Measurements from ENCODE around the gene OPN4.

OPN4 gene

GRCh38 chr10:86689146-86689545 lies 34.8 kb downstream of the OPN4 start:
- no peaks in the 10 kb centered on the region for H3K27me3 ChIP-seq (ENCODE audit: low read length)
- H2AFZ ChIP-seq (ENCODE audit: low read depth, low read length, severe bottlenecking) = no peak overlapping the region
- TF ChIP-seq EZH2phosphoT487 (conservative IDR thresholded peaks at IDR 0.05; ENCODE audit: low read length) (no peak), CTCF (IDR thresholded peaks at IDR 0.05; ENCODE audit: insufficient read depth, low read length, poor library complexity, severe bottlenecking) (no peak)
- H3F3A ChIP-seq (ENCODE audit: insufficient read depth) = no peaks in the 10 kb centered on the region
- H3K79me2 ChIP-seq (ENCODE audit: insufficient read depth, low read length) = no peaks in the 10 kb centered on the region
- H3K4me3 ChIP-seq (ENCODE audit: insufficient read depth, low read length, poor library complexity, severe bottlenecking) = no peak overlapping the region
- H3K36me3 ChIP-seq (ENCODE audit: low read length) = no peaks in the 10 kb centered on the region
- H4K20me1 ChIP-seq (ENCODE audit: low read depth, low read length) = no peaks in the 10 kb centered on the region
- no peaks in the 10 kb centered on the region for H3K9me3 ChIP-seq (ENCODE audit: insufficient read depth, low read length)
- H3K9me2 ChIP-seq (replicated peaks; ENCODE audit: insufficient read depth, low read length) = no peaks in the 10 kb centered on the region
- H3K4me2 ChIP-seq (ENCODE audit: low read depth, low read length, poor library complexity, severe bottlenecking) = no peak overlapping the region
- no peak overlapping the region for H3K27ac ChIP-seq (ENCODE audit: low read depth, low read length)
- H3K9ac ChIP-seq (ENCODE audit: low read length) = no peak overlapping the region

DNA sequence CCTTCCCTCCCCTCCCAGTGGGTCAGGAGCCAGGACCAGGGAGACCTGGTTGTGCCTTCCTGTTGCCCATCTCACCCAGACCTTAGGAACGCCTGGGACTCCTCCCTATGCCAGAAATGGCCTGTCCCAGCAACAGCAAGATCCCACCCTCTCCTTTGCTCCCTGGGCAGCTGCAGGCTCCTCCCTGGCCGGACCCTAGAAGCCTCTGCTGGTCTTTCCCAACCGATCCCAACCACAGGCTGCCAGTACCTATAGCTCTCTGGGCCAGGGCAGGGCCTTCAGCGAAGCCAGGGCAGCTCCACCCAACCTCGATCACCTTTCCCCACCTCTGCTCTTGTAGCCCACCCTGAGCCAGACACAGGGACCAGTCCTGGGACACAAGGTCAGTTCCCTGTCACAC lies 35.9 kb downstream of the OPN4 start:
- Histone ChIP-seq H3K27ac (ENCODE audit: low read depth, low read length) (no peak overlapping the region), H4K20me1 (ENCODE audit: low read depth, low read length) (no peaks in the 10 kb centered on the region), H3K9me3 (ENCODE audit: insufficient read depth, low read length) (no peaks in the 10 kb centered on the region), H3K9me2 (replicated peaks; ENCODE audit: insufficient read depth, low read length) (no peaks in the 10 kb centered on the region), H3K79me2 (ENCODE audit: insufficient read depth, low read length) (no peaks in the 10 kb centered on the region), H3F3A (ENCODE audit: insufficient read depth) (no peaks in the 10 kb centered on the region), H2AFZ (ENCODE audit: low read depth, low read length, severe bottlenecking) (no peak overlapping the region), H3K27me3 (ENCODE audit: low read length) (no peaks in the 10 kb centered on the region), H3K4me3 (ENCODE audit: insufficient read depth, low read length, poor library complexity, severe bottlenecking) (no peak overlapping the region), H3K4me2 (ENCODE audit: low read depth, low read length, poor library complexity, severe bottlenecking) (no peak overlapping the region), H3K9ac (ENCODE audit: low read length) (no peak overlapping the region), H3K36me3 (ENCODE audit: low read length) (no peaks in the 10 kb centered on the region)
- no peak for TF ChIP-seq CTCF (IDR thresholded peaks at IDR 0.05; ENCODE audit: insufficient read depth, low read length, poor library complexity, severe bottlenecking)
- TF ChIP-seq EZH2phosphoT487 (conservative IDR thresholded peaks at IDR 0.05; ENCODE audit: low read length) = no peak

- no peaks in the 10 kb centered on the region for H4K20me1 ChIP-seq (ENCODE audit: low read depth, low read length)
- H3K27ac ChIP-seq (ENCODE audit: low read depth, low read length) = no peak overlapping the region
- H3K4me2 ChIP-seq (ENCODE audit: low read depth, low read length, poor library complexity, severe bottlenecking) = no peak overlapping the region
- no peak for TF ChIP-seq CTCF (IDR thresholded peaks at IDR 0.05; ENCODE audit: insufficient read depth, low read length, poor library complexity, severe bottlenecking)
- TF ChIP-seq EZH2phosphoT487 (conservative IDR thresholded peaks at IDR 0.05; ENCODE audit: low read length) = no peak
- no peak overlapping the region for H3K4me3 ChIP-seq (ENCODE audit: insufficient read depth, low read length, poor library complexity, severe bottlenecking)
- no peaks in the 10 kb centered on the region for H3K36me3 ChIP-seq (ENCODE audit: low read length)
- no peaks in the 10 kb centered on the region for H3K9me3 ChIP-seq (ENCODE audit: insufficient read depth, low read length)
- no peaks in the 10 kb centered on the region for H3K79me2 ChIP-seq (ENCODE audit: insufficient read depth, low read length)
- H3K27me3 ChIP-seq (ENCODE audit: low read length) = no peaks in the 10 kb centered on the region
- no peak overlapping the region for H3K9ac ChIP-seq (ENCODE audit: low read length)
- no peaks in the 10 kb centered on the region for H3K9me2 ChIP-seq (replicated peaks; ENCODE audit: insufficient read depth, low read length)
- H2AFZ ChIP-seq (ENCODE audit: low read depth, low read length, severe bottlenecking) = no peak overlapping the region
- no peaks in the 10 kb centered on the region for H3F3A ChIP-seq (ENCODE audit: insufficient read depth)
Measured at GRCh38 chr10:86690657-86691084, 36.3 kb downstream of the OPN4 start.
